Activated CD4-positive, alpha-beta T cell treated with anti-CD3 and anti-CD28 coated beads for 48 hours (primary cell): Measurements from ENCODE around the gene CDC25C.
A peak's percentile ranks its signal among the peaks of the same experiment; 100 is the strongest.
"Not testable (repeated sequence)": the region's sequence is repeated elsewhere in the genome, so short reads cannot be mapped to it uniquely, and the experiment has no call there.

ENCODE experiments used
- DNase-seq: peaks from one replicate; pipeline ENCODE4 v3.0.0-alpha.2; 2020

Gene CDC25C

DNA sequence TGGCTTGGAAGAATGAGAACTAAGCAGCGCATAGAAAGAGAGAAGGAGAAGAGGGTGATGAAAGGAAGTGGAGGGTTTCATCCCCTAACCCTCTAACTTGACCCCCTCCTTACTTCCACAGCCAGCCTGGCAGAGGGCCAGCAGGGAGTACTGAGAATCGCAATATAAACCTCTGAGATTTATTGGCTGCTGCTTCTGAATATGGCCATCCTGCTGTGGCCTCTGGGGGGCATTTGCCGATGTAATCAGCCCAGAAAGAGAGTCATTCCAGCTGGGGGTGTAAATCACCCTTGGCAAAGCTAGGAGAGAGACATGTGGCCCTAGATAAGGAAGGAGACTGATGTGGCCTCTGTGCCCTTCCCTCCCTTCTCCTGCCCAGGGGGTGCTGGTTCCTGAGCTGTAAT, 56.2 kb downstream of the CDC25C start:
- DNase-seq: no peak

DNA sequence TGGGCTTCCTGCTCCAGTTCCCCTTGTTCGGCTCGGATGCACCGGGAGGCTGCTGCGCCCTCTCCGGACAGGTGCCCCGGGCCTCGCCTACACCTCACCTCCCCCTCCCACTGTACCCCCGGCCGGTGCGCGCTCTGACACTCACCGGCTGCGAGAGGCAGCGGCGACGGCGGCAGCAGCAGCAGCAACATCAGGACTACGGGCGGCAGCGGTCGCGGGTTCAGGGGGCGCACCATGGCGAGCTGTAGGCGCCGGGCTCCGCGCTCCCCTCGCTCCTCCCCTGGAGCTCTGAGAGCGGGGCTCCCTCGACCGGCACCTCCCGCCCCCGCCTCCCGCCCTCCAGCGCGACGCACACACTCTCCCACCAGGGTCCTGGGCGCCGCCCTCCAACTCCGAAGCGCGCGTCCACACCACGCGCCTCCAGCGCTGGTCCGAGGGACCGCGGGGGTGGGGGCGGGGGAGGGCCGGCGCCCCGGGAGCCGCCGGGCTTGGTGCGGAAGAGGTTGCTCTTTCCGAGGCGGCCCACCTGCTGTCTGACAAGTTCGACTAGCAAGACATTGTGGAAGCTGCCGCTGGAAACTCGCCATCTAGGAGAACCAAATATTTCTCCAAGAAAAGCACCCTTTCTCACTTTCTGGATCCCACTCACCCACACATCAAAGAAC, 57.3 kb downstream of the CDC25C start, which contains the start of gene GFRA3:
GFRA3 (minus strand) TSS at position 433 of the 665 bp plus-strand sequence; CDS start at position 236, 197 bp downstream.
- peak; percentile 18 for DNase-seq

DNA sequence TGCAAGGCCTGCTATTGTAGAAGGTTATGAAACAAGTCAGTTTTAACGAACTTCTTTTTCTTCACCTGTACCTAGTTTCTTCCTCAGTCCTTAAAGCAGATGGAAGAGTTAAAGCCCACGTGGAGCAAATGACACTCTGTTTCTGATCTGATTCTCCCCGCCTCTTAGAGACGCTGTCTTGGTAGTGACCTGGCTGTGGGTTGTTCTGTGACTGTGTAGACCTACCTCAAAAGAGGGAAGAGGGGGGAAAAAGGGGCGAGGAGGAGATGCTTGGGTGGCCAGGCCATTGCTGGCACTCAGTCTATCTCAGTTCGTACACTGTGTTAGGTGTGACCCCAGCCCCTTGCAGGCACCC, 57.8 kb downstream of the CDC25C start:
- DNase-seq: no peak

DNA sequence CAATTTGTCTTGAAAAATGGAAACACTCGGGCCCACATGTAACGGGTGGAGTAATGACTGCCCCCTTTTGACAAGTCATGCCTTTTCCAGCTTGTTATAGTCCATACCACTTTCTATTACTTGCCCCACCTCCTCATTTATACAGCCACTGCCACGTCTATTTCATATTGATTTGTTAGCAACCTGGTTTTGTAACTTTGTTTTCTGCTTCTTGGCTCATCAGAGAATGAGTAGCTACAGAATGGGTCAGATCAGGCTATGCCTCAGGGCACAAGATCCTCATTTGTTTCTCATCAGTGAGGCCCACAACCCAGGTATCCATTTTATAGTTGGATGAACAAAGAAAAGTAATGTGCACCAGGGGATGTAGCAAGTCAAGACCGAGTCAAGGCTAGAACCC, 58.9 kb downstream of the CDC25C start:
- no peak for DNase-seq

DNA sequence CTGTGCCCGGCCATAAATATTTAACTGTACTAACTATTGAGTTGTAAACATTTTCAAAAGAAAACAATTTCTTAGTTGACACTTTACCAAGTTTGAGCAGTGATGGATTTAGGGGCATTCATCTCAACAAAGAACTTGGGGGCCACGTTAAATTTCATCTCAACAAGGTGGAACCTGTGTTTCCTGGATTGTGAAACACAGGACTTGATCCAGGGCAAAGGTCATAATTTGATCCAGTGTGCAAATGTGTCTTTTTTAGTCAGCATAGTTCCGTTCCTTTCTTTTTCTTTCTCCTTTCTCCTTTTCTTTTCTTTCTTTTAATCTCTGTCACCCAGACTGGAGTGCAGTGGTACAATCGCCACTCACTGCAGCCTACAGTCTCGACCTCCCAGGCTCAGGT, 60.3 kb downstream of the CDC25C start:
- no peak for DNase-seq

DNA sequence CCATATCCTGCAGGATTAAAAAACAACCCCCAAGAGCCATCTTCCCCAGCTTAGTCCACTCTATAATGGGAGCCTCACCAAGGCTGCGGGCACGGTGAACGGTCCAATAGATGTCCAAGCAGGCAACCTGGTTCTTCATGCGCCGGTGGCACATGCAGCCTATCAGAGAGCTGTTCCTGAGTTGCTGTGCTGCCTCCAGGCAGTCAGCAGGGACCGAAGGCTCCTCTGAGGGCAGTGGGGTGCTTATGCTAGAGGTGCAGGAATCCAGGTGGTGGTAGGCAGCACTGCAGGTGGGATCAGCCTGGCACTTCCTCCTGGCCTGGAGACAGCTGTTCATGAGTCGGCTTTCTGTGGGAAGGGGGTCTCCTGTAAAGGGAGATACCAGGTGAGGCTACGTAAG, 67.4 kb downstream of the CDC25C start:
- DNase-seq: no peak

DNA sequence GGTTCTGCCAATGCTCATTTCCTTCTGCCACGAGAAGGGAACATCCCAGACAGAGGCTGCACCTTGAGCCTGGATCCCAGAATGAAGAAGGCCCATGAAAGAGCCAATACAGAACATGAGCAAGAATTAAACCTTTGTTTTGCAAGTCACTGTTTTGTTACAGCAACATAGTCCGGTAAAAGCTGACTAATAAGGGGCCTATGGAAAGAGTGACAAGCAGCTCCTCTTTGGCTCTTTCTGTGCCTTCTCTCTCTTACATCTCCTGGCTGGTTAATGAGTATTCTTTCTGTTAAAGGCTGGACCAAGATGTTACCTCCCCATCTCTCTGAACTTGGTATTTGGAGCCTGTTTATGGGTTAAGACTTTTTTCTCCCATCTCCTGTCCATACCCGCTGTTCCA, 68.0 kb downstream of the CDC25C start:
- DNase-seq: no peak

DNA sequence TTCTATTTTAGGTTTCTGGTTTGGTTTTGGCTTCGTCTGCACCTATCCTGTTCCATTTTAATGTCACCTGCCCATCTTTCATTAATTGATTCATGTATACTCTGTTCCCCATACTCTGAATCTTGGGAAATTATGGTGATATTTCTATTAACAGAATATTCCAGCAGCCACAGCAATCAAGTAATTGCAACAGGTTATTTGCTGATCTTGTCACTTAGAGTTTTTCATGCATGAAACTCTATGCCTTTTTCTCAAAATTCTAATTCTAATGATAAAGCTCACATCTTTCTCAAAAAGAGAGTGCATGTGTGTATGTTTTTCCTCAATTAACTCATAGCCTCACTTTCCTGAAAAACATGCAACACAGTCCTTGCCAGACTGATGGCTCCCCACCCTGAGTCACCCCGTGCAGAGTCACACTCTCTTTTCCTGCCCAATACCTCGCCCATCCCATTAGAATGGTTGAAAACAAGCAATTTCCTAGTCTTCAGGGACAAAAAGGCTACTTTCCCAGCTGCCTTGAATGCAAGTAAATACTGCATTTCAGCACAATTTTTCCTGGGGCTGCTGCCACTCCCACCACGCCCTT, 72.8 kb downstream of the CDC25C start:
- no peak for DNase-seq

DNA sequence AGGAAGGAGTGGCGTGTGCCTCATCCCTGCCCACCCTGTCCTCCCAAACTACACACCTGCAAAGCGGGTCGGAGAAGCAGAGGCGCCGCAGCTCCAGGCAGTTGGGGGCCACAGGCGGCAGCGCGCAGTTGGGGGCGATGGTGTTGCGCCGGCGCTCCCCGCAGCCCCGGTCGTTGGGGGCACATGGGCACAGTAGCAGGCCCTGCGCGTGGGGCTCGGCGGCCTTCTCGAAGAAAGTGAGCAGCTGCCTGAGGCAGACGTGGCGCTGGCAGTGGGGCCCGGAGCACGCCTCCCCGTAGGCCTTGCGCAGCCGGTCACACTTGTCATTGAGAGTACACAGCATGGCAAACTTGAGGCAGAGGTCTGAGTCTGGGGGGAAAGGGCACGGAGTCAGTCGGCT, 74.0 kb downstream of the CDC25C start:
- DNase-seq: no peak

DNA sequence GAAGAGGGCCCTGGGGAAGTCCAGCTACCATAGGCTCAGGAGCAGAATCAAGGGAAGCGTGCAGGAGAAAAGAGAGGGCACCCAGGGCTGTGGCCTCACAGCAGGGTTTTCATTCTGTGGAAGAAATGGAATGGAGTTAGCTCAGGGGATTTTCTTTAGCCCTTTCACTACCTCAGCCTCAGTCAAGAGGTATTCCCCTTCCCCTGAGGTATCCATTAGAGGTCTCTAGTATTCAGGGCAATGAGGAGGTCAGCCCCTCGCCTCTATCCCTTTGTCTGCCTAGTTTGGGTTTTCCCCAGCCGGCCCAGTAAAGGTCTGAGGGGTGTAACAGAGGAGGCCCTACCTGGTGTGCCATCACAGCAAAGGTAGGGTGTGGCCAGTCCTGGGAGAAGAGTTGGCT, 78.7 kb downstream of the CDC25C start:
- DNase-seq: no peak

DNA sequence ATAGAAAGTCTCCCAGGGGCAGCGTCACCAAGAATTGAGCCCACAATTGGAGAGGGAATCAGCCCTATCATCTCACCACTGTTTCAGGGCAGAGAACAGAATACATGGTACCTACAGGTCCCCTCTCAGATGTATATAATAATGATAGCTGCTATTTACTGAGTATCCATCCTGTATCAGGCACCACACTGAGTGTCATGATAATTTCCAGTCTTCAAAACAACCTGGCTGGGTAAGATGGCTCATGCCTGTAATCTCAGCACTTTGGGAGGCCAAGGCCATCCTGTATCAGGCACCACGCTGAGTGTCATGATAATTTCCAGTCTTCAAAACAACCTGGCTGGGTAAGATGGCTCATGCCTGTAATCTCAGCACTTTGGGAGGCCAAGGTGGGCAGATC, 83.8 kb downstream of the CDC25C start:
- not testable (repeated sequence) for DNase-seq

DNA sequence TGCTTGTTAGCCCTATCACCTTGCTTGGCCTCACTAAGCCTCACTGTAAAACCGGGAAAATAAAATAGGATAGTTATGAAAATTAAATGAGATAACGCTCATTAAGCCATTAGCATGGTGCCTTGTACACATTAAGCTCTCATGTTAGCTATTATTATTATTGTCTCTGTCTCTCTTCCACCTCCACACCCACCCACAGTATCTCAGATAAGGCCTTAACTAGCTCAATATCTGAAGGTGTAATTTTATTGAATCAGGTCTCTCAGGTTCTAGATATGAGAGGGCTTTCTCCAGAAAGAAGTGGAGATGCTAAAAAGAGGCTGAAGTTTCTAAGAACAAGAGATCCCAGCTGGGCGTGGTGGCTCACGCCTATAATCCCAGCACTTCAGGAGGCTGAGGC, 84.8 kb downstream of the CDC25C start:
- DNase-seq: no peak

DNA sequence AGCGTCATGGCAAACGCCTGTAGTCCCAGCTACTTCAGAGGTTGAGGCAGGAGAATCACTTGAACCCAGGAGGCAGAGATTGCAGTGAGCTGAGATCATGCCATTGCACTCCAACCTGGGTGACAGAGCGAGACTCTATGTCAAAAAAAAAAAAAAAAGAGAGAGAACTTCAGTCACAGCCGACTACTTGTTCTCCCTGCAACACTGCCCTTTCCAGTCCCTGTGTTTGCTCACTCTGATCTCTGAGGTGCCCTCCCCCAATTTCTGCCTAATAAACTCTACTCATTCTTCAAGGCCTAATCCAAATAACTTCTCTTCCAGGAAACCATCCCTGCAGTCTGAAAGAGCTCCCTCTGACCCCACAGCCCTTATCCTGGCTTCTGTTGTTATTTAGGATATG, 85.3 kb downstream of the CDC25C start:
- DNase-seq: no peak

DNA sequence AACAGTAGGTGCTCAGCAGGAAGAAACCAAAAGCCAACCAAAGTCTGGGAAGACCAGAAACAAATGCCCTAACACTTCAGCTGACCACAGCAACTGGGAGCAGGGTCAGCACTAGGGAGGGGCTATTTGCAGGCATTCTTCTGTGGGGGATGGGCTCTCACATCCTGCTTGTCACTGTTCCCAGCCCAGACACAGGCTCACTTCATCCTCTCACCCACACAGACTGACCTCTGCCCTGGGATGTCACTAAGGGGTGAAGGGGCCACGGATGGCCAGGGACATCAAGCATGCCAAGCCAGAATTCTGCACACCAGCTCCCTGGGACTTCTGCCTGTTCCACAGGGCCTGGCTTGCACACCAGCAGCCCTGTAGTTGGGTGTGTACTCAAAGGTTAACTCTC, 85.9 kb downstream of the CDC25C start:
- no peak for DNase-seq

DNA sequence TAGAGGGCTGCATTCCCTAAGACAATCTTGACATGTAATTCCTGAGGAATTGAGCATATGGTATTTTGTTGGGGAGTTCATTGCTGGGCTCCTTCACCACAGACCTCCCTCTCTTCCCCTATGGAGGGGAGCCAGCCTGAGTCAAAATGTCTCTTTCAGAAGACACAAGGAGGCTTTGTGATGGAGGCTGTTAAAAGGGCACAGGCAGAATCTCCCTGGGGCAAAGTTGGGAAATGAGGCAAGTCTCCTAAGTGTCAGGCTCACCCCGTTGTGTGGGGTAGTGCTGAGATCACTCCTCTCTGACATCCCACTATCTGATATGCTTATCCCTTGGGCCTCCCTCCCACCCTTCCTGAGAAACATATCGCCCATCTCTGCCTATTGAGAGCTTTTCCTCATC, 87.8 kb downstream of the CDC25C start:
- no peak for DNase-seq

DNA sequence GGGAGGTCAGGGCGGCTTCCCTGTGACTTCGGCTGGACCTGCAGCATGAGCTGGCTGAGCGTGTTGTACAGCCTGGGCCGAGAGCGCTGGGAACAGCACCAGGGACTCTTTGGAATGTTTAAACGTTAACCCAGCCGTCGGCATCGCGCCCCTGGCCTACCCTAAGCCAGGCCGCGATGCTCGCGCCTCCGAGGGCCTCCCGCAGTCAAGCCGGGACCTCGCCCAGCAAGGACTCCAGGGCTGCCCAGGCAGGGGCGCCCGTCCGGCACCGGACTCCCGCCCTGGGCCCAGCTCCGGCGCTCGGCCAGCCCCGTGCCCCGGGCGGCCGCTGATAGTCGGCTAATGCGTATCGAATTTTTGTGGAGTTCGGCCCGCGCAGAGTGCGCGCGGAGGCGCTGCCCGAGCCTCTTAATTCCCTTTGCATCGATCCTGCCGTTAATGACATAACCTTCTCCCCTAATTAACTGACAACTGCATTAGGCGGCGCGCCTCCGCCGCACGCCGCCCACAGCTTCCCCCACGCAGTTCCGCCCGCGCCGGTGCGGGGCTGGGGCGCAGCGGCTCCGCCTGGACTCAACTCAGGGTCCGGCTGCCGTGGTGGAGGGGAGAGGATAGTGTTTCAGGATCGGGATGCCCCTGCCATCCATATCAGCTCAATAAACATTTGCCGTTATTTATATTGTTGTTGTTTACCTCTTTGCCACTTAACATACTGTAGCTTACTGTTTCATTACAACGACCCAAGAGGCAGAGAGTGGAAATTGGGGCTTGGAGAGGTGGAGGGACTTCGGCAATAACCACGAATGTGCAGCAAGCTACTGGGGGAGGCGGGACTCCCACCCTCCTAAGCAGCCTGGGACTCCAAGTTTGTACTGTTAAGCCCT, 89.7 kb downstream of the CDC25C start:
- DNase-seq: no peak

DNA sequence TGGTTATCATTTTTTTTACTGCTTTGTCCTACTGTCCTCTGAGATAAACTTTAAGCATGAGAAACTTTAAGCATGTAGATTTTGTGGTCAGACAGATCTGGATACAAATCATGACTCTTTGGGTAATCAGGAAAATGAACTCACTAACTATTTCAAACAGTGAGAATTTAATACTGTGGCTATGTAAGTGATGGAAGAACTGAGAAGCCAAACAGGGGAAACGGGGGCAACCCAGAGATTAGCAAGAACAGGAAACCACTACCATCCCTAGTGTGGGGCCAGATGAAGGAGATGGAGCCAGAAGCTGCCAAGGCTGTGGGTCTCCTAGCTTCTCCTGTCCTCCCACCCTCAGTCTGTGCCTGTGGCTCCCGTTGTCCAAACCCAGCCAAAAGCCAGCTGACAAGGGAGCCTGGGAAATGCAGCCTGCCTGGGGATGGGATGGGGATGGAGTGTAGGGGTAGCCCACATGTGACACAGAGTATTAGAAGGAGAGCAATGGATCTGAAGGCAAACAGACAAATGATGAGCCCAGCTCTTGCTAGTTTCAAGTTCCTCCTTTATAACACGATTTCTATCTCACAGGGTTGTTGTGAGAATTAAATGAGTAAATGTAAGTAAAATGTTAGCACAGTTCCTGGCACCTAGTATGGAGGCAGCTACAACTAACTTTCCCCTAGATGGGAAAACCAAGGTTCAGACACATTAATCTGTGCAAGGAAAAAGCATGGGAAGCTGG, 90.8 kb downstream of the CDC25C start:
- peak; percentile 33 for DNase-seq

DNA sequence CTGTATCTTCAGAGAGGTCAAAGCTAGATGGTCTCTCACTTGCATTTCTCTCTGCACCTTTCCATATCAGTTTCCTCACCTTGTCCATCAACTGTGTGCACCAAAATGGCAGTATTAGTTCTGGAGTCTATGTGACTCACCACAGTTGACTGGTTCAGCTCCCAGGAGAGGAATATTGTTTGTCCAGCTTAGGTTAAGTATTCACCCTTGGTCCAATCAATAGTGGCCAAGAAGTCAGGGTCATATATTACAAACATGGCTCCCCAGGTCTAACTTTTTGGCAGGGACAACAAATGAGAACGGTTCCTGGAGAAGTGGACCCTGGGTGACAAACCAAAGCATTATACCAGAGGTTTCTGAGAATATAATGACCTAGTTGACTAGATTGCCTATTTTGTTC, 93.6 kb downstream of the CDC25C start:
- DNase-seq: no peak
